AG08396 (cell line): ENCODE results near the gene TCF23.
A peak's percentile ranks its signal among the peaks of the same experiment; 100 is the strongest.
"Not testable (repeated sequence)": the region's sequence is repeated elsewhere in the genome, so short reads cannot be mapped to it uniquely, and the experiment has no call there.

ENCODE experiments used
- DNase-seq: peaks from one replicate; pipeline ENCODE4 v3.0.0; 2012; ENCODE audit warnings: low spot score, mixed read lengths

TCF23 gene

DNA sequence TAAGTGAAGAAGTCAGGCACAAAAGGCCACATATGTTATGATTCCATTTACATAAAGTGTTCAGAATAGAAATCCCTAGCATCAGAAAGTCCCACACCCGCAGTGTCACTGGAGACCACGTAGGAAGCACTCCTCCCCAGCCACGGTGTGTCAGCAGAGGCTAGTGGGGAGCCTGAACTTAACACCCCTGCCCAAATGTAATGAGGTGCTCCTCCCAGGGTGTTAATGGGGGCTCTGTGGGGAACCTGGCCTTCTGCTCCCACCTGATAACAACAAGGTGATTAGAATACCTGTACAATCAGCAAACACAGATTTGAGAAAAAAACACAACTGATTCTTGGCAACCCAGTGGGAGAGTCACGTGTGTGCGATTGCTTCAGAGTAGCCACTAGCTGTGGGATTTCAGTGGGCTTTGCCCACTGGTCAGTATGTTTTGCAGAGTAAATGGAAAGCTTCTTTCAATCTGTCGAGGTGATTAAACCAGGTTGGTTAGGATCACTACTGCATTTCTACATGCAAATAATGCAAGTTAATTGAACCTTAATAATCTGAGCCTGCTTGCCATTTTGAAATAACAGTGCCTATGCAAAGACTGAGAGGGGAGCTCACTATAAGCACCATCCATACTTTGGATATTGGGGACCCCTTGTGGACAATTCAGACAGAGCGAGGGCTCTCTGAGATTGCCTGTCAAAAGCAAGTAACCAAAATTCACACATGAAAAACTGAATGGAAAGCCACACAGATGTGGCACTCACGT is 42.4 kb downstream of the TCF23 start:
- DNase-seq: peak; percentile 52

DNA sequence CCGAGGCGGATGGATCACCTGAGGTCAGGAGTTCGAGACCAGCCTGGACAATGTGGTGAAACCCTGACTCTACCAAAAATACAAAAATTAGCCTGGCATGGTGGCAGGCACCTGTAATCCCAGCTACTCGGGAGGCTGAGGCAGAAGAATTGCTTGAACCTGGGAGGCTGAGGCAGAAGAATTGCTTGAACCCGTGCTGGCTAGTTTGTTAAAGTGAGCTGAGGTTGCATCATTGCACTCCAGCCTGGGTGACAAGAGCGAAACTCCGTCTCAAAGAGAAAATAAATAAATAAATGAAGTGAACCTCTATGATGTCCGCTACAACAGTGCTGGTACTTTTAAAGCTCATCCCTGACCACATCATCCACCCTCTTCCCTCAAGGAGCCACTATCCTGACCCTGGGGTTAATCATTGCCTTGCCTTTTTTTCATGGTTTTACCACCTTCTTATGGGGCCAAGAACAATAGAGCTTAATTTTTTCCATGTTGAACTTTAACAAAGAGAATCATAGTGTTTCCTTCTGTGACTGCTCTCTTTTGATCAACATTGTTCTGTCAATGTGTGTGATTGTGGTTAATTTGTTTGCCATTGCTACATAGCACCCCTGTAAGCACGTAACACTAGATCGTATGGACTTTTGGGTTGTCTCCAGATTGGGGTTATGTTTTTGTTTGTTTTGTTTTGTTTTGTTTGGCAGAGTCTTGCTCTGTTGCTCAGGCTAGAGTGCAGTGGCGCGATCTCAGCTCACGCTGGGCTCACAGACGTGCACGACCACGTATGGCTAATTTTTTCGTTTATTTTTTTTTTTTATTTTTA is 45.9 kb downstream of the TCF23 start:
- DNase-seq: no peak

DNA sequence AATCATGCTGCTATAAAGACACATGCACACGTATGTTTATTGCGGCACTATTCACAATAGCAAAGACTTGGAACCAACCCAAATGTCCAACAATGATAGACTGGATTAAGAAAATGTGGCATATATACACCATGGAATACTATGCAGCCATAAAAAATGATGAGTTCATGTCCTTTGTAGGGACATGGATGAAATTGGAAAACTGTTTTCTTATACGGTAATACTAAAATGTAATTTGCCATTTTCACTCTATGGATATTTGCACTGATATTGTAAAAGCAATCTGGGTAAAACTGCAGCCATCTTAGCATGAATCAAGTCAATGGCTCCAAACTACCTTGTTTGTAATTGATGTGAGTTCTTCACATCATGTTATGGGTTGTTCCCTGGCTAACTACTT is 47.0 kb downstream of the TCF23 start:
- not testable (repeated sequence) for DNase-seq

DNA sequence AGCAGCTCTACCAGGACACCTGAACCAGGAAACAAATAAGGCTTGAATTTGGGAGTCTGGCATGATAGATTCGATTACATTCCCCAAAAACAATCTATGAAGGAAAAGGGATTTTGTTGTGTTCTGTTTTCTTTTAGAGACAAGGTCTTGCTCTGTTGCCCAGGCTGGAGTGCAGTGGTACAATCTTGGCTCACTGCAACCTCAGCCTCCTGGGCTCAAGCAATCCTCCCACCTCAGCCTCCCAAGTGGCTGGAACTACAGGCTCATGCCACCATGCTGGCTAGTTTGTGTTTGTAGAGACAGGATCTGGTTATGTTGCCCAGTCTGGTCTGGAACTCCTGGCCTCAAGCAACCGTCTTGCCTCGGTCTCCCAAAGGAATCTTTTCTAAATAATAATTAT is 49.3 kb downstream of the TCF23 start:
- not testable (repeated sequence) for DNase-seq

DNA sequence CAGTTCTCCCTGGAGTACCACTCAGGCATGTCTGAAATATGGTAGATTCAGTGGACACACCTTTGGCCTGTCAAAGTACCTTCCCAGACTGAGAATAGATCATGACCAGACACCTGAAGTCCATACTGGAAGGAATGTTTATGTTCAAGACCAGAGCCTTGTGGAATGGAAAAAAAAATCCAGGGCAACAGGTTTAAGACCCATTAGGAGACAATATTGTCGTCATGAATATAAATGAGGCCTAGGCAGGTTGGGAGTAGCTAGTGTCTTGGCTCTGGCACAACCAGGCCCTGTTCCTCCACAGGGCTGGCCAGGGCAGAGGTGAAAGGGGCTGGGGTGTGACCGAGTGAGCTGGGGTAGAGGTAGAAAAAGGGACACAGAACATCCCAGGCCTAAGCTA is 49.8 kb downstream of the TCF23 start:
- DNase-seq: no peak

DNA sequence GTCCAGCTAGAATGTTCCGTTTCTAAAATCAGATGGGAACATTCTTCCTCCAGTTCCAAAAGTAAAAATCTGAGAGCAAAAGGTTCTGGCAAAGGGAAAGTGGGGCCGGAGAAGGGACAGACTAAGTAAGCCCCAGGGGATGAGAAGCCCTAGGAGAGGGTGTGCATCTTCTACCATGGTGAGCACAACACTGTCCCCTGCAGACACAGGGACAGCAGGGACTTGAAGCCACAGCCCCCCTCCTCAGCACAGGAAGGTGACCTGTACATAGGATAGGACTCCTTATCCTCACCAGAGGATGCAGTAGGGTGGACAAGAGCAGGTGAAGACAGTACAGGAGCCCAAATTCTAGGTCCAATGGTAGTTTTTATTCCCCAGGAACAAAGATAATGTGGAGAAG is 50.4 kb downstream of the TCF23 start:
- DNase-seq: no peak

DNA sequence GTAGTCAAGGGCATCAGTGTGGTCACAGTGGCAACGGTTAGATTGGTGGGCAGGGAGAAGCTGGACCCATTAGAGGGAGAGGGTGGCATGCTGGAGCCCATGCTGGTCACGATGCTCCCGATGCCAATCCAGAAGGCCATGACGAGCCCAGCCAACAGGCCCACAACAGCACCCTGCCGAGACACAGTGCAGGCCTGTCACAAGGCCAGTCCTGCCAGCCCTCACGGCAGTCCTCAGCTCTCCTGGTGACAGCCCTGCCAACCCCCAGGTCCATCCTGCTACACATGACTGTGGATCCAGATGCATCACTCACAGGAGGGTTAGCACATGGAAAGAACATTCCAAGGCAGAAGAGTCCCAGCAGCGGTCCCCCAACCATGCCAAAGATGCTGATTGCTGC is 52.9 kb downstream of the TCF23 start:
- DNase-seq: no peak

DNA sequence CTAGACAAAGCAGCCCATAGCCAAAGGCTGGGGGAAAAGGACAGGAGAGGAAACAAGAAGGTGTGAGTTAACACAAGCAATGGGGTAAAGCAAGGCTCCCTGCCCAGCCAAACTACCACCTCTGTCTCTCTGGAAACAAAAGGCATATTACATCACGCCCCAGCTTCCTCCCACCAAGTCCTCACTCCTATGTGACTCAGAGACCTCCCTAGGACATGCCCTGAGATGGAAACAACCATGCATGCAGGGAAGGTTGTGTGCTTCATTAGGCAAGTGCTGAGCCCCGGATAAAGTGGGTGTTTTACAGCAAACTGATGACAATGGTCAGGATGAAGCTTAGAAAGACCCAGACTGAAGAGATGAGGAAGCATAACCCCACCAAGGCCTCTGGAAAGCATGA is 54.0 kb downstream of the TCF23 start:
- no peak for DNase-seq

DNA sequence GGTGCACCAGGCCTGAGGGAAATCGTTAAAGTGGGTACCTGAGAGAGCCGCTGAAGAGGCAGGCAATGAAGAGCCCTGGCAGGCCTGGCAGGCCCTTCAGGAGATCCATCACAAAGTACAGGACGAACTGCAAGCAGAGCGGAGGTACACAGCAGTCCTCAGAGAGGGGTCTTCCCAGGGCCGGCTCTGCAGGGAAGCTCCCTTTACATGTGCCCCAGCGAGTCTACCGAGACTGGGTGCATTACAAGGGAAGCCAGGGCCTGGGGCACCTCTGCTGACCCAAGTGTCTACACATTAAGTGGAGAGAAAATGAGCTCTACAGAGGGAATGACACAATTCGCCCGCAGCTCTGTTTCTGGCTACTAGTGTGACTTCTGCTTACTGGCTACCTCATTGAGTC is 54.9 kb downstream of the TCF23 start:
- no peak for DNase-seq

DNA sequence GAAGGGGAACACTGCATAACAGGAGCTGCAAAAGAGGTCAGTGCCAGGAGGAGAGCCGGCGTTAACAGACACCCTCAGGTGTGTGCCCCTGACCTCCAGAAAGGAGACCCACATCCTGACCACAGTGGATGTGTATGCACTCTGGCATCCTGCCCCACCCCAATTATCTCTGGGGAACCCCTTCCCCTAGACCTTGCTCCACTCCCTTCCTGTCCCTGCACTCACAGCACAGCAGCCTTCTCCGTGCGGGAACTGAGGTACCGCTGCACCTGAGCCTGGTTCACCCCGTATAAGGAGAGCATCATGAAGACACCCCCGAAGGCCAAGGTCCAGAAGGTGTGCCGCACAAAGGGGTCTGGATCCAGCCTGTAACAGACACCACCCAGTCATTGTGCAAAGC is 55.8 kb downstream of the TCF23 start:
- no peak for DNase-seq

DNA sequence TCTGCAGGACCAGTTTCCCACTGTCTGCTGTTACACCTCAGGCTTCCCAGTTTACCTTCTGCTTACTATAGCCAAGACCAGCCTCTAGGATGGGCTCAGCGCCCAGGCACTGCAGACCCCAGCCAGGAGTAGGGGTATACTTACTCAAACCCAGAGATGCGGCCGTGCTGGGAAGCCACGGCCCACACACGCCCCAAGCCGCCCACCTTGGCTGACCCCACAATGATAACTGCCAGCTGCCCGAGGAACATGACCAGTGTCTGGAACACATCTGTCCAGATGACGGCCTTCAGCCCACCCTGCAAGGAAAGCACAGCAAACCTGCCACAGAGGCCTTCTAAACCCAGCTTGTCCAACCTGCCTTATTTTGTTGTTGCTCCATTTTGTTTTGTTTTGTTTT is 56.4 kb downstream of the TCF23 start:
- DNase-seq: no peak

DNA sequence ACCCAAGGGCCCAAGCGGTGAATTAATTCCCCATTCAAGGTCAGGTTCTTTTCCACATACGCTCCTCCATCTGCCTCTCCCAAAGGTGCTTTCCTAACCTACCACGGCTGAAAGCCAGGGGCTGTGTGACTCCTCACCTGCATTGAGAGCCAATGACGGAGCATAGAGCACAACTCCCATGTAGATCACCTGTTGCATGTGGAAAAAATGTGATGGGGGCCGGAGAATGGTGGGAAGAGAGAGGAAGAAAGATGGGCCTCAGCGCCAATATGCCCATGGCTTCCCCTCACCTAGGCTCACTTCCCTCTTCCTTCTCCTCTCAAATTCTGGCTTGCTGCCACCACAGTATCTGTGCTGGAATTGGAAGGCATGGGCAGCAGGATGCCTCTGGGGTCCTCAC is 57.5 kb downstream of the TCF23 start:
- DNase-seq: no peak
